Ishikawa (cell line): ENCODE measurements around the gene GOLGA6L2.

Source experiments
- EP300 ChIP-seq: IDR thresholded peaks from 2 replicates; pipeline ENCODE4 v1.6.1; 2012; ENCODE audit warnings: borderline replicate concordance
- MAX ChIP-seq: IDR thresholded peaks from 2 replicates; pipeline ENCODE4 v1.6.1; 2012
- TAF1 ChIP-seq: IDR thresholded peaks from 2 replicates; pipeline ENCODE4 v1.6.1; 2012; ENCODE audit warnings: low read depth, mild to moderate bottlenecking
- YY1 ChIP-seq: IDR thresholded peaks from 2 replicates; pipeline ENCODE4 v1.6.1; 2012; ENCODE audit warnings: low read depth

- TF ChIP-seq TAF1 (no peak), EP300 (no peak), YY1 (no peak), MAX (no peak)
Observed at GRCh38 chr15:23472678-23473077, 25.6 kb upstream of the GOLGA6L2 start.
